ENCODE data around the gene LCN12.

Gene LCN12

DNA sequence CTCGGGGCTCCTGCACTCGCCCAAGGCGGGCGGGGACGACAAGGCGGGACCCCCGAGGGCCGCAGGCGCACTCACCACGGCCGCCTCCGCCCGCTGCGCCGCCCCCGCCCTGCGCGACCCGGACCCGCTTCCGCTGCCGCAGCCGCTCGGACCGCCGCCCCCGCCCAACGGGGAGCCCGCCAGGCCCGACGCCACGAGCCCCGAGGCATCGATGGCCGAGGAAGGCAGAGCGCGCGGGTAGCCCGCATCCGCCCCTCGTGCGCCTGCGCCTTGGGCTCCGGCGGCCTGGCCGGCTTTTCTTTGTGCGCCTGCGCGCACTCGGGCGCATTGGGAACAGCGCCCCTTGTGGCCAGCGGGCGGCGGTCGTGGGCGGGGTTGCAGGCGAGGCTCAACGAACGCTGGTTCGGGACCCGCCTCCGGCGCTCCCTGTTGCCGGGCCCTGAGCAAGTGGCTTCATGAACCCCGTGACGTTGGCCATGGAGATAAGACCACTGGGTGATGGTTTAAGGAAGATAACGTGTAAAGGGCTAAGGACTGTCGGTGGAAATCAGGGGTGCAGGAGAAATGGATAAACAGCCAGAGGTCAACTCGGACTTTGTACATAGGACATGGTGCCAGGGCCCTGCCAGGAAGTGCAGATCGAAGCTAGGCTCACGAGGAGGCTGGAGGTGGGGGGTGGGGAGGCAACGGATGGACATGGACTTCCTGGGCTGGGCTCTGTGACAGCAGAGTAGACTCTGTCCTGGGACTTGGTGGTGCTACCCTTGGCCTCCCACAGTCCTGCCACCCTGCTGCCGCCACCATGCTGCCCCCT lies 7.3 kb upstream of the LCN12 start, which contains the start of the genes C8G and FBXW5:
C8G (plus strand) TSS at position 725 of the 814 bp plus-strand sequence; CDS start at position 803, 78 bp downstream.
FBXW5 (minus strand) TSS at position 220 of the 814 bp plus-strand sequence. CDS start 655 bp downstream, outside the sequence.
- peaks cover 30% of the 10 kb centered on the region for H3K36me3 ChIP-seq (ENCODE audit: insufficient read depth, low read length)
- H2AFZ ChIP-seq (ENCODE audit: low read depth, low read length), result peak within 1 kb of the TSS; percentile 4
- H3K27me3 ChIP-seq (ENCODE audit: insufficient read depth, low read length), result no peaks in the 10 kb centered on the region
- H3K4me1 ChIP-seq (ENCODE audit: insufficient read depth, low read length), result peaks cover 5% of the 10 kb centered on the region
- no peaks in the 10 kb centered on the region for H3K9me3 ChIP-seq (ENCODE audit: low read length)
- peak within 1 kb of the TSS; percentile 87 for H3K4me3 ChIP-seq (ENCODE audit: low read length)

DNA sequence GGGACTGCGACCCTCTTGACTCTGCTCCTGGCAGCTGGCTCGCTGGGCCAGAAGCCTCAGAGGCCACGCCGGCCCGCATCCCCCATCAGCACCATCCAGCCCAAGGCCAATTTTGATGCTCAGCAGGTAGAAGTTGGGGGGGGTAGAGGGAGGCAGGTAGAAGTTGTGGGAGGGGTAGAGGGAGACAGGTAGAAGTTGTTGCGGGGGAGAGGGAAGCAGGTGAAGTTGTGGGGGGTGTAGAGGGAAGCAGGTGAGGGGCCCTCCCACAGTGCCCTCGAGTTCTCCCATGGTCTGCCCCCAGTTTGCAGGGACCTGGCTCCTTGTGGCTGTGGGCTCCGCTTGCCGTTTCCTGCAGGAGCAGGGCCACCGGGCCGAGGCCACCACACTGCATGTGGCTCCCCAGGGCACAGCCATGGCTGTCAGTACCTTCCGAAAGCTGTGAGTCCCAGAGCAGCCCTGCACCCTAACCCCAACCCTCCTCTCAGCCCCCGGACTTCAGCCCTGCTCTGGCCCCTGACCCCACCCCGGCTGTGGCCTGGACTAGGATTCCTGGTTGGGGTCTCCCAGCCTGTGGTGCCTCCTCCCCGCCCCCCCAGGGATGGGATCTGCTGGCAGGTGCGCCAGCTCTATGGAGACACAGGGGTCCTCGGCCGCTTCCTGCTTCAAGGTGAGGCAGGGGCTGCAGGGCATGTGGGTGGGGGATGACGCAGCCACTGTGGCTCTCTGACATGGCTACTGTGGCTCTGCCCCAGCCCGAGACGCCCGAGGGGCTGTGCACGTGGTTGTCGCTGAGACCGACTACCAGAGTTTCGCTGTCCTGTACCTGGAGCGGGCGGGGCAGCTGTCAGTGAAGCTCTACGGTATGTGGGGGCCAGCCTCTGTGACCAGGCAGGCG lies 6.5 kb upstream of the LCN12 start:
- Histone ChIP-seq H3K27me3 (ENCODE audit: insufficient read depth, low read length) (no peaks in the 10 kb centered on the region), H2AFZ (ENCODE audit: low read depth, low read length) (no peak overlapping the region), H3K4me1 (ENCODE audit: insufficient read depth, low read length) (peaks cover 8% of the 10 kb centered on the region), H3K4me3 (ENCODE audit: low read length) (no peak overlapping the region), H3K9me3 (ENCODE audit: low read length) (no peaks in the 10 kb centered on the region), H3K36me3 (ENCODE audit: insufficient read depth, low read length) (peaks cover 22% of the 10 kb centered on the region)

DNA sequence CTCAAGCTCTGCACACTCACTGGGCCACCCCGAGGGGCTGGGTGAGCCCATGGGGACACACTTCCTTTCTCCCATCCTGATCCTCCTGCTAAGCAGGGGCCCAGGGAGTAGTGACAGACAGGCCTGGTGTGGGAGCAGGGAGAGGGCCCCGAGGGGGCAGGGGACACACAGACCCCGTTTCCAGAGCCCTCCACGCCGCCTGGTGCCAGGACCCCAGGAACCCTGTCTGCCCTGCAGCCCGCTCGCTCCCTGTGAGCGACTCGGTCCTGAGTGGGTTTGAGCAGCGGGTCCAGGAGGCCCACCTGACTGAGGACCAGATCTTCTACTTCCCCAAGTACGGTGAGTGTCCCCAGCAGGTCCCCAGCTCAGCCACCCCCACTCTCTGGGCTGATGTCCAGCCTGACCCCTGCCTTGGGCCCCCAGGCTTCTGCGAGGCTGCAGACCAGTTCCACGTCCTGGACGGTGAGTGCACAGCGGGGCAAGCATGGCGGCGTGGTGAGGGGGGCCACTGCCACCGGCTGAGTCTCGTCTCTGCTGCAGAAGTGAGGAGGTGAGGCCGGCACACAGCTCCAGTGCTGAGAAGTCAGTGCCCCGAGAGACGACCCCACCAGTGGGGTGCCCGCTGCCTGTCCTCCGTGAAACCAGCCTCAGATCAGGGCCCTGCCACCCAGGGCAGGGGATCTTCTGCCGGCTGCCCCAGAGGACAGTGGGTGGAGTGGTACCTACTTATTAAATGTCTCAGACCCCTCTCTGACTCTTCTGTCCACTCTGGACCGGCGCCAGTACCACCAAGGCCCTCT lies 5.6 kb upstream of the LCN12 start:
- no peak overlapping the region for H3K4me3 ChIP-seq (ENCODE audit: low read length)
- peaks cover 11% of the 10 kb centered on the region for H3K4me1 ChIP-seq (ENCODE audit: insufficient read depth, low read length)
- H2AFZ ChIP-seq (ENCODE audit: low read depth, low read length), result no peak overlapping the region
- H3K27me3 ChIP-seq (ENCODE audit: insufficient read depth, low read length), result no peaks in the 10 kb centered on the region
- H3K36me3 ChIP-seq (ENCODE audit: insufficient read depth, low read length), result peaks cover 15% of the 10 kb centered on the region
- no peaks in the 10 kb centered on the region for H3K9me3 ChIP-seq (ENCODE audit: low read length)

DNA sequence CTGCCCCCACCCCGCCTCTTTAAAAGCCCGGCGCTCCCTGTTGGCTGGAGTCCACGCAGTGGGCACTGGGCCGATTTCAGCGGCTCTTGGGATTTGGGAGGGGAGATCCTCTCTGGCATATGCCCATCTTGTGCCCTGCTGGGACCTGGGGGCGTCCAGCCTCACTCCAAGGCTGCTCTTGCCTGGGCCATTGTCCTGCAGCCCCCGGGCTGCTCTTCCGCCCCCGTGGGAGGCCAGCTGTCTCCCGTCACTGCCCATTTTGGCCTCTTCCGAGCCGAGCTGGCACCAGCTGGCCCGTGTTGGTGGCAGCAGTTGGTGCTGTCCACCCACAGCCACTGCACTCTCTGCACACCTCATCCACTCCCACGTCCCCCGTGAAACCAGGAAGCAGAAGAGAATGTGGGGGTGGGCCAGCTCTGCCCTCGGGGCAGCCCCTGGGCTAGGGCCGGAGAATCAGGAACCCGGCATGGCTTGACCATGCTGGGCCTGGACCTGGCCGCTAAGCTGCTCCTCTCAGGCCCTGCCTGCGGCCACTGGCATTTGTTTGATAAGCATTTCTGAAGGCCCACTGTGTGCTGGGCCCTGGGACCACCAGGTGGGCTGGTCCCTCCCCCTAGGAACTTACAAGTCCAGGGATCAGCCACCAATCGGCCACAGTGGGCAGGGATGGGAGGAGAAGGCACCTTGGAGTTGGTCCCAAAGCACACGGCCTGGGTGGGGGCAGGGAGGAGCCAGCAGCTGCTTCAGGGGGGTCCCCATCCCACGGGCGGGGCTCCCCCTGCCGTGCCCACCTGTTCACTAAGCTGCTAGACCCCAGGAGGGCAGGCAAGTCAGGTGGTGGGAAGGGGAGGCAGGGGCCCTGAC lies 4.8 kb upstream of the LCN12 start:
- H3K4me1 ChIP-seq (ENCODE audit: insufficient read depth, low read length), result peaks cover 12% of the 10 kb centered on the region
- no peak overlapping the region for H3K4me3 ChIP-seq (ENCODE audit: low read length)
- H3K27me3 ChIP-seq (ENCODE audit: insufficient read depth, low read length), result no peaks in the 10 kb centered on the region
- H3K36me3 ChIP-seq (ENCODE audit: insufficient read depth, low read length), result peaks cover 7% of the 10 kb centered on the region
- H3K9me3 ChIP-seq (ENCODE audit: low read length), result no peaks in the 10 kb centered on the region
- no peak overlapping the region for H2AFZ ChIP-seq (ENCODE audit: low read depth, low read length)

DNA sequence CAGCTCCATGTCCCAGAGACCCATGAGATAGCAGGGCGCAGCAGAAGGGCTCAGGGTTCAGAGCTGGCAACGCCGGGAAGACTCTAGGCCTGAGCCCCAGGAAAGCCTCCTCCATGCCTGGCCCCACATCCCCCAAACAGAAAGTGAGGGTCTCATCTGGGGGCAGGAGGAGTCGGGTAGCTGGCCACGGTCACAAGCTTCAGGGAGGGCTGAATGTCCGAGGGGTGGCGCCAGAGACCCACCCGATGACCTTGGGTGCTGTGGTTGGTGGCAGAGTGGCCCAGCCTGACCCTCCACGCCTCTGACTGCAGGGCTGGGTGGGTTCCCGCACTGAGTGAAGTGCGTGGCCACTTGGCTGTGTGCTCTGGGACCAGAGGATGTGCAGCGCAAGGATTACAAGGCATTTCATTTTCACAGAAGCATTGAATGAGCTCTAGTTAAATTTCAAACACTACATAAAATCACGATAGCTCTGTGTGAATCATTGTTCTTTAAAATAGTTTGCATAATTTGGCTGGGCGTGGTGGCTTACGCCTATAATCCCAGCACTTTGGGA lies 4.0 kb upstream of the LCN12 start:
- Histone ChIP-seq H3K4me3 (ENCODE audit: low read length) (no peak overlapping the region), H3K36me3 (ENCODE audit: insufficient read depth, low read length) (no peaks in the 10 kb centered on the region), H3K4me1 (ENCODE audit: insufficient read depth, low read length) (peaks cover 14% of the 10 kb centered on the region), H3K9me3 (ENCODE audit: low read length) (no peaks in the 10 kb centered on the region), H2AFZ (ENCODE audit: low read depth, low read length) (no peak overlapping the region), H3K27me3 (ENCODE audit: insufficient read depth, low read length) (no peaks in the 10 kb centered on the region)

DNA sequence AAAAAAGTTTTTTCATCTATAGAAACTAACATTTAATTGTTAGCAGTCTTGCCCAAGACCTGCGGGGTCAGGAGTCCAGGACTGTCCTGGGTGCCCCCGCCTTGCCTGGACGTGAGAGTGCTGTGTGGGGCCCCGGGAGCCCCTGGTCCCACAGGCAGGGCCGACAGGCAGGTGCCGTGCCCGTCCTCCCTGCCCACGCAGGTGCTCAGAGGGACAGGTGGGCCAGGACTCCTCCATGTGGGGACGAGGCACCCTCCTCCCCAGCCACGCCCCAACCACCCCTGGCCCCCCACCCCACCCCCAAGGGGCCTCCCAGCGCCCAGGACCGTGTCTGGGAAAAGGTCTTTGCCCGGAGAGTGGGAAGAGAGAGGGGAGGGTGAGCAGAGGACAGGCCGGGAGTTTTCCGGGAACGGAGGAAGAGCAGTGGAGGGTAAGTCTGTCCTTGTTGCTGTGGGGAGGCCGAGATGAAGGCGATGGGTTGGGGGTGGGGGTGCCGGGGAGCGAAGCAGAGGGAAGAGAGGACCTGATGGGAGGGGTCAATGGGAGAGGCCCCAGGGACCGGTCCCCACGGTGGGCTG lies 2.7 kb upstream of the LCN12 start:
- Histone ChIP-seq H2AFZ (ENCODE audit: low read depth, low read length) (peak overlapping the region; percentile 42), H3K9me3 (ENCODE audit: low read length) (no peaks in the 10 kb centered on the region), H3K4me3 (ENCODE audit: low read length) (peak overlapping the region; percentile 63), H3K36me3 (ENCODE audit: insufficient read depth, low read length) (no peaks in the 10 kb centered on the region), H3K27me3 (ENCODE audit: insufficient read depth, low read length) (no peaks in the 10 kb centered on the region), H3K4me1 (ENCODE audit: insufficient read depth, low read length) (peaks cover 10% of the 10 kb centered on the region)

DNA sequence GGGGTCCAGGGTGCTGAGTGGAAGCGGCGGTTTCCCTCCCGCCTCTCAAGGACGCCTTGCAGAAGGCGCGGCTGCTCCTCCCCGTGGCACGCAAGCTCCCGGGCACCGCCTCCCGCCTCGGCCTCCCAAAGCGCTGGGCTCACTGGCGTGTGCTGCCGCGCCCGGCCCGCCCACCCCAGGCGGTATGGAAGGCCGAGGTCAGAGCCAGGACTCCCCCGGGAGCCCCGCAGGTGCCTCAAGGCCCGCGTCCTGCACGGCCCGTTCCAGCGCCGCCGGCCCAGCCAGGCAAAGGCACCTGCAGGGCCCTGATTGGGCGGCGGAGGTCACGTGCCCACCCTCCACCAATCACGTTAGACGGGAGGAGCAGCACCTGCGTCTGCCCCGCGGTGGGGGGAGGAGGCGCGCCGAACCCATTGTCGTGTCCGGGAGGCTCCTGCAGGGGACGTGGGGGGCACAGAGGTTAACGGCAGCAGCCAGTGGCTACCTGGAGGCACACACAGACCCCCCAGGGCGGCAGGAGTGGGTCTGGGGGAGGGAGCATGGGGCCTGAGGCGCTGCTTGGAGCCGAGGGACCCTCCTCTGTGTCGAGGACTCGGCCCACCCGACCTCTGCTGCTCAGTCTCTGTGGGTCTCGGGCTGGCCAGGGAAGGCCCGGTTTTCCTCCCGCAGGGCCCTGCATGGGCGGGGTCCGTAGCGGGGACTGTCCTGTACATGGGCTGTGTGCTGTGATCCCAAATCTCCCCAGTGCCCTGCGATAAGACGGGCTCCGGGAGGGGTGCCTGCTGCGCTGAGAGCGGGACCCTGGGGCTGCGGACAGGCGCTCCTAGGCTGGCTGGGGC lies 2.0 kb upstream of the LCN12 start:
- Histone ChIP-seq H3K4me3 (ENCODE audit: low read length) (peak overlapping the region; percentile 63), H3K27me3 (ENCODE audit: insufficient read depth, low read length) (no peaks in the 10 kb centered on the region), H3K9me3 (ENCODE audit: low read length) (no peaks in the 10 kb centered on the region), H3K4me1 (ENCODE audit: insufficient read depth, low read length) (peaks cover 10% of the 10 kb centered on the region), H3K36me3 (ENCODE audit: insufficient read depth, low read length) (no peaks in the 10 kb centered on the region), H2AFZ (ENCODE audit: low read depth, low read length) (peak overlapping the region; percentile 42)

DNA sequence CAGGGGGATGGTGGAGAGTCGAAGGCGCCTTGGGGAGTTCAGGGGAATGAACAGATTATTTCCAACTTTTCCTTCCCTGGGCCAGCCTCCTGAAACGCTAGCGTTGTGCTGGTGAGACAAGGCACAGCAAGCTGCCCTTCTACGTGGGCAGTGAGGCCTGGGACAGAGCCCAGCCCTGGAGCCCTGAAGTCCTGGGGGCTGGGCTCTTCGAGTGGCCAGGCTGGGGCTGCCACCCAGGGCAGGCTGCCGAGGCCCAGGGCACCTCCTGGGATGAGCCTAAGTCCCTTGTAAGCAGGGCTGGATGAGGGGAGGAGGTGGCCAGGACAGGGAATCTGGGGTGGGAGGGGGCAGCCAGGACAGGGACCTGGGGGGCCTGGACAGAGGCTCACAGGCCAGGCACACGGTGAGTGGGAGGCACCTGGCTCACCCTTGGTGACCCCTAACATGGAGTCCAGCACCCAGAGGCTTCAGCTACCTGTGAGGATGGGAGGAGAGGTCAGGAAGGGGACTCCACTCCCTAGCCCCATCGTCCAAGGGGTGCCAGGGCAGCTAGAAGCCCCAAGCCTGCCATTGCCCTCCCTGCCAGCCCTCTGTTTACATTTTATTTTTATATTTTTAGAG lies 1.3 kb upstream of the LCN12 start:
- Histone ChIP-seq H3K9me3 (ENCODE audit: low read length) (no peaks in the 10 kb centered on the region), H3K4me1 (ENCODE audit: insufficient read depth, low read length) (peaks cover 10% of the 10 kb centered on the region), H3K27me3 (ENCODE audit: insufficient read depth, low read length) (no peaks in the 10 kb centered on the region)

DNA sequence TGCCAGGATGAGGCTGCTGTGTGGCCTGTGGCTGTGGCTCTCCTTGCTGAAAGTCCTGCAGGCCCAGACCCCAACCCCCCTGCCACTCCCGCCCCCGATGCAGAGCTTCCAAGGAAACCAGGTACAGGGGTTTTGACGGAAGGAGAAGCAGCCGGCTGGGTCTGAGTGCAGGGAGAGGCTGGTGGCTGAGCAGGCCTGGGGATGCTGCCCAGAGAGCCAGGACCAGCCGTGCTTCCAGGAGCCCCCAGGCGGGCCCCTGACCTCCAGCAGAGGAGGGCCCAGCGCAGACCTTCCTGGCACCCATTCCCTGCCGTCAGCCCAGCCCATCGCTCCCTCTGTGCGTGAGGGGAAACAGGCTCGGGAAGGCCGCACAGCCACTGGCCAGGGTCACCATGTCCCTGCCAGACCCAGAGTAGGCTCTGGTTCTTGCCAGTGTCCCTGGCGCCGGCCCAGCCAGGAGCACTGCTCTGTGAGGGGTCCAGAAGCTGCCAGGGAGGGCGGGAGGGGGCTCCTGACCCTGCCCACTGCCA lies 313 bp downstream of the LCN12 start:
- Histone ChIP-seq H3K9me3 (ENCODE audit: low read length) (no peaks in the 10 kb centered on the region), H3K4me1 (ENCODE audit: insufficient read depth, low read length) (peaks cover 10% of the 10 kb centered on the region), H2AFZ (ENCODE audit: low read depth, low read length) (no peak overlapping the region), H3K36me3 (ENCODE audit: insufficient read depth, low read length) (no peaks in the 10 kb centered on the region), H3K4me3 (ENCODE audit: low read length) (no peak overlapping the region), H3K27me3 (ENCODE audit: insufficient read depth, low read length) (no peaks in the 10 kb centered on the region)

More for the DNA sequence above, 1.3 kb upstream of the LCN12 start:
- no peaks in the 10 kb centered on the region for H3K36me3 ChIP-seq (ENCODE audit: insufficient read depth, low read length)
- peak overlapping the region; percentile 63 for H3K4me3 ChIP-seq (ENCODE audit: low read length)
- H2AFZ ChIP-seq (ENCODE audit: low read depth, low read length), result peak overlapping the region; percentile 42

DNA sequence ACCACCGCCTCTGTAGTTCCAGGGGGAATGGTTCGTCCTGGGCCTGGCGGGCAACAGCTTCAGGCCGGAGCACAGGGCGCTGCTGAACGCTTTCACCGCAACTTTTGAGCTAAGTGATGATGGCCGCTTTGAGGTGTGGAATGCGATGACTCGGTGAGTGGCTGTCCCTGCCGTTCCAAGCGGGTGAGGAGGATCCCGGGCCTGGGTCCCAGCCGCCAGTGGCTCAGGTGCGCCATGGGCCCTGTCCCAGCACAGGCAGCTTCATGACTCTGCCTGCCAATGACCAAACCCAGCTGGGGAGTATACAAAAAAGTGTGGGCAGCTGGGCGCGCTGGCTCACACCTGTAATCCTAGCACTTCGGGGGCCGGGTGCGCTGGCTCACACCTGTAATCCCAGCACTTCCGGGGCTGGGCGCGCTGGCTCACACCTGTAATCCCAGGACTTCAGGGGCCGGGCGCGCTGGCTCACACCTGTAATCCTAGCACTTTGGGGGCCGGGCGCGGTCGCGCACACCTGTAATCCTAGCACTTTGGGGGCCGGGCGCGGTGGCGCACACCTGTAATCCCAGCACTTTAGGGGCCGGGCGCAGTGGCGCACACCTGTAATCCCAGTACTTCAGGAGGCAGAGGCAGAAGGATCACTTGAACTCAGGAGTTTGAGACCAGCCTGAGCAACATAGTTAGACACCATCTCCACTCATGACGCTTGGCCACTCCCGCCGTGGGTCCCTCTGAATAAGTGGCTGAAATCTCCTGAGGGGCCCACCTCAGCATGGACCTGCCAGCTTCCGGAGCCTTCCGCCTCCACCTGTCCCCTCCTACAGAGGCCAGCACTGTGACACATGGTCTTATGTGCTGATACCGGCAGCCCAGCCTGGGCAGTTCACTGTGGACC lies 1.1 kb downstream of the LCN12 start:
- H3K27me3 ChIP-seq (ENCODE audit: insufficient read depth, low read length), result no peaks in the 10 kb centered on the region
- no peak overlapping the region for H3K4me3 ChIP-seq (ENCODE audit: low read length)
- H3K9me3 ChIP-seq (ENCODE audit: low read length), result no peaks in the 10 kb centered on the region
- H2AFZ ChIP-seq (ENCODE audit: low read depth, low read length), result no peak overlapping the region
- peaks cover 10% of the 10 kb centered on the region for H3K4me1 ChIP-seq (ENCODE audit: insufficient read depth, low read length)
- H3K36me3 ChIP-seq (ENCODE audit: insufficient read depth, low read length), result no peaks in the 10 kb centered on the region
